Testis (tissue), 5 donors: Measurements from ENCODE around the gene NFILZ. TPM values are rescaled to one million over a fixed set of nuclear protein-coding genes. Genes with fewer than 3 reads are reported as not detected.

Experiments
- DNase-seq: peaks from one replicate; pipeline ENCODE4 v3.0.0-alpha.2; 2019
- H3K27ac ChIP-seq, 2 donors: fragments of 200-600 bp; sonication (generic); one replicate each; pipeline ENCODE4 v1.5.1; 2019
- H3K27me3 ChIP-seq: fragments of 200-600 bp; sonication (generic); one replicate; pipeline ENCODE4 v1.5.1; 2019
- H3K36me3 ChIP-seq: fragments of 200-600 bp; sonication (generic); one replicate; pipeline ENCODE4 v1.5.1; 2017; ENCODE audit warnings: low read depth; ENCODE audit errors: missing control alignments
- H3K4me1 ChIP-seq: fragments of 200-600 bp; sonication (generic); one replicate; pipeline ENCODE4 v1.5.1; 2019
- H3K4me3 ChIP-seq, 2 donors: fragments of 200-600 bp; sonication (generic); one replicate each; pipeline ENCODE4 v1.5.1; 2017 to 2019
- H3K9me3 ChIP-seq: fragments of 200-600 bp; sonication (generic); one replicate; pipeline ENCODE4 v1.5.1; 2017
- POLR2A ChIP-seq: fragments of 450-650 bp; IDR thresholded peaks from one replicate; pipeline ENCODE4 v1.6.1; 2017; ENCODE audit warnings: antibody characterized with exemption, mild to moderate bottlenecking, moderate library complexity
- WGBS, 2 donors: methylation state at CpG; one replicate each; pipeline ENCODE4 v1.1.5; 2018; 5-methylcytosine and 5-hydroxymethylcytosine counted together
- intact Hi-C: fragments of 100-400 bp; cut with DNase I; formaldehyde crosslinking; loops from one replicate; pipeline ENCODE4 v1.15.1; 2023; ENCODE audit warnings: low total_unique reads
- long read RNA-seq, 2 donors: transcript quantifications; one replicate each; lab custom pipeline, GENCODE V29; 2026
- polyA plus RNA-seq: library from polyadenylated mRNA; stranded (reverse); fragments of 350-450 nt; fragmentation: Illumina TruSeq; extraction: RNeasy Lipid Tissue Mini Kit (QIAGEN cat#74804); gene quantifications from one replicate; pipeline ENCODE4 v1.2.3, GENCODE V29; 2014; ENCODE audit warnings: low read depth, low replicate concordance; ENCODE audit not compliant: insufficient read depth
- total RNA-seq, 2 donors: library from RNA; depleted of rRNA; stranded (reverse); fragments of >200 nt; gene quantifications; one replicate each; pipeline ENCODE4 v1.2.3, GENCODE V29; 2016
- TF ChIP-seq, protein P1 (sequence below), 3 experiments: fragments of 450-650 bp in 2 of 3; fragments of 200-600 bp in 1 of 3; sonication (generic) in 1 of 3; IDR thresholded peaks; one replicate each; pipeline ENCODE4 v1.5.1; 2016 to 2019; ENCODE audit warnings: antibody characterized with exemption in 3 of 3, mild to moderate bottlenecking in 2 of 3, moderate library complexity in 1 of 3

The NFILZ gene
- total RNA-seq (1 to 10 TPM; 1.4 to 4.6 TPM), polyA plus RNA-seq (4.0 TPM)
- long read RNA-seq, donor 1: 0 reads
- long read RNA-seq, donor 2: 0 reads

DNA sequence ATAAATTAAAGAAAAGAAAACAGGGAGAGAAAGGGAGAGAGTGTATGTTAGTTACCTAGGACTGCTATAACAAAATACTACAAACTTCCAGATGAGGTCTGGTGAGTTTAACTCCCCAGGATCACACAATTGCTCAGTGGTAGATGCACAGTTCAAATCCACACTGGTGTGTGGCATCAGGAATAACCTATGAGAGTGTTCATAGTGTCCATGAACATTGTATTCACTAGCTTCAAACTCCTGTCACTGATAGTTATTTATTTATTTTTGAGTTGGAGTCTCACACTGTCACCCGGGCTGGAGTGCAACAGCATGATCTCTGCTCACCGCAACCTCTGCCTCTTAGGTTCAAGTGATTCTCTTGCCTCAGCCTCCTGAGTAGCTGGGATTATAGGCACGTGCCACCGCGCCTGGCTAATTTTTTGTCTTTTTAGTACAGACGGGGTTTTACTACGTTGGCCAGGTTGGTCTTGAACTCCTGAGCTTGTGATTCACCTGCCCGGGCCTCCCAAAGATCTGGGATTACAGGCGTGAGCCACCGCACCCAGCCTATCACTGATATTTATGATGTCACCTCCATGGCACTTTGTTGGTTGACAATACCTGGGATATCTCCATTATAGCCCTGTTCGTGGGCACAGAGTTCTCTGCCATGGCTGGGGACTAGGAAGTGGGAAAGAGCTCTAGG lies at the start of gene NFILZ:
TSS of gene NFILZ (plus strand) at position 638 of the 688 bp plus-strand sequence. CDS start 46,133 bp downstream, outside the sequence.
- TF ChIP-seq POLR2A: no peak
- TF ChIP-seq, protein P1, sequence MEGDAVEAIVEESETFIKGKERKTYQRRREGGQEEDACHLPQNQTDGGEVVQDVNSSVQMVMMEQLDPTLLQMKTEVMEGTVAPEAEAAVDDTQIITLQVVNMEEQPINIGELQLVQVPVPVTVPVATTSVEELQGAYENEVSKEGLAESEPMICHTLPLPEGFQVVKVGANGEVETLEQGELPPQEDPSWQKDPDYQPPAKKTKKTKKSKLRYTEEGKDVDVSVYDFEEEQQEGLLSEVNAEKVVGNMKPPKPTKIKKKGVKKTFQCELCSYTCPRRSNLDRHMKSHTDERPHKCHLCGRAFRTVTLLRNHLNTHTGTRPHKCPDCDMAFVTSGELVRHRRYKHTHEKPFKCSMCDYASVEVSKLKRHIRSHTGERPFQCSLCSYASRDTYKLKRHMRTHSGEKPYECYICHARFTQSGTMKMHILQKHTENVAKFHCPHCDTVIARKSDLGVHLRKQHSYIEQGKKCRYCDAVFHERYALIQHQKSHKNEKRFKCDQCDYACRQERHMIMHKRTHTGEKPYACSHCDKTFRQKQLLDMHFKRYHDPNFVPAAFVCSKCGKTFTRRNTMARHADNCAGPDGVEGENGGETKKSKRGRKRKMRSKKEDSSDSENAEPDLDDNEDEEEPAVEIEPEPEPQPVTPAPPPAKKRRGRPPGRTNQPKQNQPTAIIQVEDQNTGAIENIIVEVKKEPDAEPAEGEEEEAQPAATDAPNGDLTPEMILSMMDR (IDR thresholded peaks at IDR 0.05): no peak
- no peaks in the 10 kb centered on the region for H3K9me3 ChIP-seq
- H3K4me1 ChIP-seq: no peaks in the 10 kb centered on the region
- no peak for DNase-seq
- 87 to 97% methylated on average over 10 to 11 of the region's 11 CpGs for WGBS, 2 donors
- intact Hi-C loops: no loop called here
- H3K36me3 ChIP-seq: no peaks in the 10 kb centered on the region
- no peaks in the 10 kb centered on the region for H3K27me3 ChIP-seq
- no peak within 1 kb of the TSS for H3K27ac ChIP-seq
- H3K4me3 ChIP-seq: no peak within 1 kb of the TSS

DNA sequence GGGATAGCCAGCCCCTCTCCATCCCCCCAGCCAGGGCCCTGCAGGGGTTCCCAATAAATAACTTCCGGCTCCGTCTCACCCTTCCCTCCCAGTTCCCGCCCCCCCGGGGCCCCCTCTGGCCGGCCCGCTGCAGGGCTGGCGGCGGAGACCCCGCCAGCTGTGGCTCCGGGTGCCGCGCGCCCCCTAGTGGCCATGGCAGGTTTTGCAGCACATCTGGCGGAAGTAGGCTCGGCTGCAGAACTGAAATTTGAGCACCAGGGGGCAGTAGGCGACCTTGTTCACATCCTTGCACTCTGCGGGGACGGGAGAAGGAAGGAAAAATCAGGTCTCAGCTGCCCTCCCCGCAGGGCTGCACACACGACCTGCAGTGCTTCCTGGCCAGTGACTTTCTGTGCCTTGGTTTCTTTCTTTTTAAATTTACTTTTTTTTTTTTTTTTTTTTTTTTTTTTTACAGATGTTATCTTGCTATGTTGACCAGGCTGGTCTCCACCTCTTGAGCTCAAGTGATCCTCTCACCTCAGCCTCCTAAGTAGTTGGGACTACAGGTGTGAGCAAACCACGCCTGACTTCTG lies 49.6 kb upstream of the NFILZ start:
- Histone ChIP-seq H3K9me3 (no peaks in the 10 kb centered on the region), H3K27me3 (no peaks in the 10 kb centered on the region), H3K4me3 (no peak overlapping the region), H3K4me1 (no peaks in the 10 kb centered on the region), H3K27ac (no peak overlapping the region), H3K36me3 (no peaks in the 10 kb centered on the region)
- TF ChIP-seq, protein P1 (IDR thresholded peaks at IDR 0.05): peak; percentile 96 to 100 (median 98)
- no peak for TF ChIP-seq POLR2A
- DNase-seq: peak; percentile 91
- WGBS, 2 donors: 3 to 7% methylated on average over 15 to 21 of the region's 21 CpGs
- intact Hi-C loops: no loop called here

- Histone ChIP-seq H3K4me1 (no peaks in the 10 kb centered on the region), H3K36me3 (no peaks in the 10 kb centered on the region), H3K9me3 (no peaks in the 10 kb centered on the region), H3K27me3 (no peaks in the 10 kb centered on the region), H3K27ac (no peak overlapping the region), H3K4me3 (no peak overlapping the region)
- TF ChIP-seq POLR2A: no peak
- TF ChIP-seq, protein P1 (IDR thresholded peaks at IDR 0.05): no peak
- intact Hi-C loops: no loop called here
- WGBS, 2 donors: 45 to 58% methylated on average over 25 to 71 of the region's 71 CpGs
- DNase-seq: no peak
These were observed 45.2 kb upstream of the NFILZ start for GRCh38 chr19:8584965-8585893.

DNA sequence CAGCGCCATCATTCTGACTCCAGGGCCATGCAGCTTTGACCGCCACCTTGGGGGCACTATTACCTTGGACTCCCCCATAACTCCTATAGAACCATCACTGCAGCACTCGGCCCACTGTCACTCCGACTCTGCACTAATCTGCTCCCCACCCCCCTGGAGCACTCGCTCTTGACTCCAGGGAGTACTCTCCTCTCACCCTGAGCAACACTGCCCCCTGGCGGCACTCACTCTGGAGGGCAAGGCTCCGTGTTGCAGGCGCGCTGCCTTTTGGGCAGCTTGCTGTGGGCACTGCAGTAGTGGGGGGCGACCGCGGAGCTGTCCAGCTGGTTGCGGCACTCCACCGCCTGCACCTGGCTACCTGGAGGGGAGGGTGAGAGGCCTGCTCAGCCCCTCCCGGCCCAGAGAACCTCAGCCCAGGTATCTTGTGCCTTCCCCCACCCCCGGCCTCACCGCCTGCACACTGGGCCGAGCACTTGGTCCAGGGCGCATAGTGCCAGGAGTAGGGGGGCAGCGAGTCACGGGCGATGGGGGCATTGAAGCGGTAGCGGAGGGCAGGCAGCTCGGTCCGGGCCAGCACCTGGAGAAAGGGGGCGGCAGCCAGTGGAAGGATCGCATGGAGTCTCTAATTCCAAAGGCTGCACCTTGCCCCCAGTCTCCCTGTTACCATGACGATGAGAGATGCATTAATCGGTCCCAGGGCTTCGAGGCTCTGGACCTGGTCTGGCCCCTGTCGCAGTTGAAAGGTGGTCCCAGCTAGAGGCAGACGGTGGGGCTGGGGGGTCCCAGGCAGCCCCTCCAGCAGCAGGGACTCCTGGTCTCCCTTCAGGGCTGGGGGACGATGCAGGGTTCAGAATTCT lies 44.3 kb upstream of the NFILZ start:
- TF ChIP-seq, protein P1 (IDR thresholded peaks at IDR 0.05): peak in 1 of 3 experiments; percentile 47
- TF ChIP-seq POLR2A: no peak
- H3K4me1 ChIP-seq: no peaks in the 10 kb centered on the region
- H3K9me3 ChIP-seq: no peaks in the 10 kb centered on the region
- DNase-seq: peak; percentile 67
- H3K27ac ChIP-seq: no peak overlapping the region
- H3K4me3 ChIP-seq: no peak overlapping the region
- intact Hi-C loops: no loop called here
- 59 to 90% methylated on average over 3 to 34 of the region's 34 CpGs for WGBS, 2 donors
- no peaks in the 10 kb centered on the region for H3K36me3 ChIP-seq
- no peaks in the 10 kb centered on the region for H3K27me3 ChIP-seq
